Hematopoietic multipotent progenitor cell (in vitro differentiated cells): ENCODE measurements around the gene ZNF469. TPM values are rescaled to one million over a fixed set of nuclear protein-coding genes. Genes with fewer than 3 reads are reported as not detected.

Experiments
- DNase-seq, 3 donors: peaks; one replicate each; pipeline ENCODE4 v3.0.0-alpha.2; 2011 to 2015; ENCODE audit warnings: low read depth in 2 of 3, low spot score in 2 of 3
- total RNA-seq: library from RNA; depleted of rRNA; stranded (reverse); fragments of >200 nt; gene quantifications from one replicate; pipeline ENCODE4 v1.2.3, GENCODE V29; 2012

Gene ZNF469, protein sequence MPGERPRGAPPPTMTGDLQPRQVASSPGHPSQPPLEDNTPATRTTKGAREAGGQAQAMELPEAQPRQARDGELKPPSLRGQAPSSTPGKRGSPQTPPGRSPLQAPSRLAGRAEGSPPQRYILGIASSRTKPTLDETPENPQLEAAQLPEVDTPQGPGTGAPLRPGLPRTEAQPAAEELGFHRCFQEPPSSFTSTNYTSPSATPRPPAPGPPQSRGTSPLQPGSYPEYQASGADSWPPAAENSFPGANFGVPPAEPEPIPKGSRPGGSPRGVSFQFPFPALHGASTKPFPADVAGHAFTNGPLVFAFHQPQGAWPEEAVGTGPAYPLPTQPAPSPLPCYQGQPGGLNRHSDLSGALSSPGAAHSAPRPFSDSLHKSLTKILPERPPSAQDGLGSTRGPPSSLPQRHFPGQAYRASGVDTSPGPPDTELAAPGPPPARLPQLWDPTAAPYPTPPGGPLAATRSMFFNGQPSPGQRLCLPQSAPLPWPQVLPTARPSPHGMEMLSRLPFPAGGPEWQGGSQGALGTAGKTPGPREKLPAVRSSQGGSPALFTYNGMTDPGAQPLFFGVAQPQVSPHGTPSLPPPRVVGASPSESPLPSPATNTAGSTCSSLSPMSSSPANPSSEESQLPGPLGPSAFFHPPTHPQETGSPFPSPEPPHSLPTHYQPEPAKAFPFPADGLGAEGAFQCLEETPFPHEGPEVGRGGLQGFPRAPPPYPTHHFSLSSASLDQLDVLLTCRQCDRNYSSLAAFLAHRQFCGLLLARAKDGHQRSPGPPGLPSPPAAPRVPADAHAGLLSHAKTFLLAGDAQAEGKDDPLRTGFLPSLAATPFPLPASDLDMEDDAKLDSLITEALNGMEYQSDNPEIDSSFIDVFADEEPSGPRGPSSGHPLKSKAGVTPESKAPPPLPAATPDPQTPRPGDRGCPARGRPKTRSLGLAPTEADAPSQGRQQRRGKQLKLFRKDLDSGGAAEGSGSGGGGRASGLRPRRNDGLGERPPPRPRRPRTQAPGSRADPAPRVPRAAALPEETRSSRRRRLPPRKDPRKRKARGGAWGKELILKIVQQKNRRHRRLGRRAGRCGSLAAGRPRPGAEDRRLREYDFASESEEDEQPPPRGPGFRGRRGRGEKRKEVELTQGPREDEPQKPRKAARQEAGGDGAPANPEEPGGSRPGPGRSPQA (N-terminal part only)
- 2.2 TPM for total RNA-seq

DNA sequence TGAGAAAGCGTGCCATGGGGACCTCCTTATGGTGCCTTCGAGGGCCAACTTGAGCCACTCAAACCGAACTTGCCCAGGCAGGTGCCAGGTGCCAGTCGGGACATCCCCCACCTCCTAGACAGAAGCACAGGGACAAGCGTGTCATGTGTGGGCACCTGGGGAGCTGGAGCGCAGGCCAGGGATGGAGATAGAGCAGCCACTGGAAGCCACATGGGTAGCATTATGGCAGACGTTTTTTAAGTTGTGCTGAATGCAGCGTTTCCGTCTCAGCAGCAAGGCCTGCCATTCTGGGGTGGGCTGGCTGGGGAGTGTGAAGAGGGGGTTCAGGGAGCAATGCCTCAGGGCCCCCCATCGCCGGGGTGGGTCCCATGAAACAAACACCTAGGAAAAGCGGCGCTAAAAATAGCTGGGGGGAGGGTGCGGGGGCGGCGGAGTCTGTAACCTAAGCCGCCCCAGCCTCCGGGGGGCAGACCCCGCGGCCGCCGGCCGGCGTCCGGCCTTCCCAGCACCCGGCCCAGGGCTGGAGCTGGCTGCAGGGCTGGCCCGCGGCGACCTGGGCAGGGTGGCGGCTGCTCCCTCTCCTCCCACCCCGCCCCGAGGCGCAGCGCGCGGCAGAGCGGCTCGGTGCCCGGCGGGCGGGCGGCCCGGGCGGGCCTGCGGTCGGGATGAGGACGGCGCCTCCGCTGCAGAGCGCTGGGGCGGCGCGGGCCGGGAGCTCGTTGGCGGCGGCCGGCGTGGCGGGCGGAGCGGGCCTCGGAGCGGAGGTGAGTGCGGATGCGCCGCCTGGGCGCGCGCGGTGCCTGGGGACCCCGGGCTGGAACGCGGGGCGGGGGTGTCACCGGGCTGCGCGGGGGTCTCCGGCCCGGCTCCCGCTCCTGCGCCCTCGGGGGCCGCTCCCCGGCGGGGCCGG, at the start of gene ZNF469:
ZNF469 (plus strand) TSS at position 469 of the 910 bp plus-strand sequence. CDS start 44,512 bp downstream, outside the sequence.
- DNase-seq, result peak in 2 of 3 donors; percentile 20 to 22

DNA sequence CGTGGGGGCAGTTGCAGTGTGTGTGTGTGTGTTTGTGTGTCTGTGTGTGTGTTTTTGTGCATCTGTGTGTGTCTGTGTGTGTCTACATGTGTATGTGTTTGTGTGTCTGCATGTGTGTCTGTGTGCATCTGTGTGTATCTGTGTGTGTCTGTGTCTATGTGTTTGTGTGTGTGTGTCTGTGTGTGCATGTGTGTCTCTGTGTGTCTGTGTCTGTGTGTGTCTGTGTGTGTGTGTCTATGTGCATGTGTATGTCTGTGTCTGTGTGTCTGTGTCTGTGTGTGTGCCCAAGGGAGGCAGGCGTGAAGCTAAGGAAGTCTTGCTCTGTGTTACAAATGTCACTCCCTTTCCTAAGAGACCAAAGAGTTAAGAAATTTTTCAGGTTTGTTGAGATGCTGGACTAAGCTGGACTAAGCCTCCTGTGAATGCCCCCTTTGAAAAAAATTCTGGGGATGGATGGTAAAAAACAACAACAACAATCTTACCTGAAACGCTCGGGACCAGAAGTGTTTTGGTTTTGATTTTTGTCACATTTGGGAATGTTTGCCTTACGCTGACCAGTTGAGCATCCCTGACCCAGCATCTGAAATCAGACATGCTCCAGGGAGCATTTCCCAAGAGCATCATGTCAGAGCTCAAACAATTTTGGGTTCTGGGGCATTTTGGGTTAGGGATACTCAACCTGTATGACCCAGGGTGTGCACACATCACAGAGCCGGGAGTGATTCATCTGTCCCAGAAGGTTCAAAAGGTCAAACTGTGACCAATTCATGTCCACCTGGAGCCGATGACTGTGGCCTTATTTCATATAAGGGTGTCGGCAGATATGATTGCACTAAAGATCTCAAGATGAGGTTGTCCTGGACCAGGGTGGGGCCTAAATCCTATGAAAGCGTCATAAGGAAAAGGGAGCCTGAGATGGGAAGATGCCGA, 48.6 kb upstream of the ZNF469 start:
- DNase-seq, result no peak

DNA sequence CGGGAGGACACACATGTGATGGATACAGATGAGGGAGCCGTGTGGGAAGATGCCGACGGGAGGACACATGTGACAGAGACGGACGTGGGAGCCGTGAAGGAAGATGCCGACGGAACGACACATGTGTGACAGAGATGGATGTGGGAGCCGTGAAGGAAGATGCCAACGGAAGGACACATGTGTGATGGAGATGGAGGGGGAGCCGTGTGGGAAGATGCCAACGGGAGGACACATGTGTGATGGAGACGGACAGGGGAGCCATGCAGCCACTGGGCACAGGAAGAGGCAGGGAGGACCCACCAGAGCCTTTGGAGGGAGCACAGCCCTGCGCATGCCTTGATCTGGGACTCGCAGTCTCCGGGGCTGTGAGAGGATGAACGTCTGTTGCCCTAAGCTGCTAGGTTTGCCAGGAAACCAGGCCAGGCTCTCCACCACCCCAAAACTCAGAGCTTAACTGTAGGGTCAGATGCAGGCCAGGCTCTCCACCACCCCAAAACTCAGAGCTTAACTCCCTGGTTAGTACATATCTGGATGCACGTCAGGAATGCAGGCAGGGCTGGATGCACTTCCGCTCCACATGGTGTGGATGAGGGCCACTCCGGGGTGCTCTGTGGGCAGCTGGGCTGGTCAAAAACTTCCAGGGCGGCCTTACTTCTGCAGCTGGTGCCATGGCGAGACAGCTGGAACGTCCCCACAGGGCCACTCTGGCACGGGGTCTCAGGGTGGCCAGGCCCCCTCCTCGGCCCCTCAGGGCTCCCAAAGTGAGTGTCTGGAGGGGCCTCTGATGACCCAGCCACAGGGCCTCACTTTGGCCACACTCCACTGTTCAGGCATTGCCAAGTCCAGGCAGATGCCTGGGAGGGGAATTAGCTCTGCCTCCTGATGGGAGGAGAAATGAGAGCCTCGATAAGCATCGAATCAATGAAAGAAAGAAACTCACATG, 47.7 kb upstream of the ZNF469 start:
- no peak for DNase-seq

DNA sequence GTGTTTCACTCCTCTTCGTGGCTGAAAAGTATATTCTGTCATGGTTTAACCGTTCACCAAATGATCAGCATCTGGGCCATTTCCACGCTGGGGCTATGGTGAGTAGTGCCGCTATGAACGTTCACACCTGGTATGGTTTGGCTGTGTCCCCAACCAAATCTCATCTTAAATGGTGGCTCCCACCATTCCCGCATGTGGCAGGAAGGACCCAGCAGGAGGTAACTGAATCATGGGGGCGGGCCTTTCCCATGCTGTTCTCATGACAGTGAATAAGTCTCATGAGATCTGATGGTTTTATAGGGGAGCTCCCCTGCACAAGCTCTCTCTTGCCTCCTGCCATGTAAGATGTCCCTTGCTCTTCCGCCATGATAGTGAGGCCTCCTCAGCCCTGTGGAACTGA, 45.7 kb upstream of the ZNF469 start:
- no peak for DNase-seq

DNA sequence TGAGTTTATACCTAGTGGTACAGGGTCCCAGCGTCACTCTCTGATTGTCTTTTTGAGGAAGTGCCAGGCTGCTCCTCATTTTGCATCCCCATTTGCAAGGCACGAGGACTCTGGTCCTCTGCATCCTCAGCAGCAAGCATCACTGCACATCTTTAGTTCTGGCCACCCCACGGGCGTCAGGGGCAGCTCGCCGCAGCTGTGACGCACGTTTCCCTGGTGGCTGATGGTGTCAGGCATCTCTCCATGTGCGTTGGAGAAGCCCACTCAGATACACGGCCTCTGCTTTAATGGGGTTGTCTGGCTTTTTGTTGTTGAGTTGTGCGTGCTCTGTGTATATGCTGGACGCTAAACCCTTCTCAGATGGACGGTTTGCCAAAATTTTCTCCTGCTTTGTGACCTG, 45.2 kb upstream of the ZNF469 start:
- DNase-seq, result no peak

DNA sequence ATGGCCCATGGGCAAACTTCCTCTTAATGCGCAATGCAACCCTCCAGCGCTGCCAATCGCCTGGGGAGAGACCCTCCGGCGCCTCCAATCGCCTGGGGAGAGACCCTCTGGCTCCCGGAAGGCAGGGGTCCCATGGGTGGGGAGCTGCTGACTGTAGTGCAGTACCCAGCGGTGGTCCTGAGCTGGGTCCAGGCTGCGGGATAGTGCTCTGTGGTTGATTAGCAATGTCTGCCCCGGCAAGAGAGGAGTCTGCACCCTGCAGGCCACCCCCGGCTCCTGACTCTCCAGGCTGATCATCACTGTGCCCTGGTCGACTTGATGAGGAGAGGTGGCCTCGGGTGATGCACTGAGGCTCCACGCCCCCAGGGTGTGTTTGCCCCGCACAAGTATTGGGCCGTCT, 44.6 kb upstream of the ZNF469 start:
- no peak for DNase-seq

DNA sequence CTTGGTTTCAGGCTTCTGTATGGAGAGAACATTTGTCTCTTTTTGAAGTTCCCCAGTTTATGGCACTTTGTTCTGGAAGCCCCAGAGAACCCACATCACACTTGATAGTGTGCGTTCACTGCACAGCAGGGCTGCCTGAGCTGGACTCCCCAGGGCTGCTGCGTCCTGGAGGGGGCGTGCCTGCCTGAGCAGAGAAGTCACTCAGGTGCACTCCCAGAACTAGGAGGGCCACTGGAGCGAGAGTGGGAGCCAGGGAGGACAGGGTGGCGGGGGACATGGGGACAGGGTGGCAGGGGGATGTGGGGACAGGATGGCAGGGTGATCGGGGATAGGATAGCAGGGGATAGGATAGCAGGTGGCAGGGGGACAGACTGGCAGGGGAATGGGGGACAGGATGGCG, 43.9 kb upstream of the ZNF469 start:
- no peak for DNase-seq

DNA sequence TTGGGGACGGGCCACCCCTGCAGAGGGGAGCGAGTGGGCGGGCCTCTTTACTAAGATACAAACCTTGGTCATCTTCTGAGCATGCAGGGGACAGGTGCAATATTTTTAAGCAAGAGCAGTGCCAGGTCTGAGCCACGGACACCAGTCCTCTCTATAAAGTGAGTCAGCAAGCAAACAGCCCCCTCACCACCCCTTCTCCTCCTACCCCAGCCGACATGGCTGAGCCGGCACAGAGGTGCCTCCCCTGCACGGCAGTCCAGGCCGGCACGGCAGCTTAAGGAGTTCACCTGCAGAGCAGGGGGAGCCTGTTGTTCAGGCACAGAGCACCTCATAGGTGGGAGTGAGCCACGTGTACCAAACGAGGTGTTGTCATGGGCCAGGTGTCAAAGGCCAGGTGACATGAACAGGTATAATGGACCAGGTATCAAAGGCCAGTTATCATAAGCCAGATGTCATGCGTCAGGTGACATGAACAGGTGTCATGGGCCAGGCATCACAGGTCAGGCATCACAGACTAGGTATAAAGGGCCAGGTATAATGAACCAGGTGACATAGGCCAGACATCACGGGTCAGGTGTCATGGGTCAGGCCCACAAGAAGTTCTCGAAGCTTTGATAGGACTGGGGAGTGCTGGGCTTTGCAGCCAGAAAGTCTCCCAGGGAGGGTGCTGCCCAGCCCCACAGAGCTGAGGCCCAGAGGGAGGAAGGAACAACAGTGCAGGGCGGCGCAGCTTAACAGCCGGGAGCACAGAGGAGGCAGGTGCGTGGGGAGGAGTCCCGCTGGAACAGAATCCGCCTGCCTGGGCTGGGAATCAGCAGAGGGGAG, 42.6 kb upstream of the ZNF469 start:
- DNase-seq, result no peak

DNA sequence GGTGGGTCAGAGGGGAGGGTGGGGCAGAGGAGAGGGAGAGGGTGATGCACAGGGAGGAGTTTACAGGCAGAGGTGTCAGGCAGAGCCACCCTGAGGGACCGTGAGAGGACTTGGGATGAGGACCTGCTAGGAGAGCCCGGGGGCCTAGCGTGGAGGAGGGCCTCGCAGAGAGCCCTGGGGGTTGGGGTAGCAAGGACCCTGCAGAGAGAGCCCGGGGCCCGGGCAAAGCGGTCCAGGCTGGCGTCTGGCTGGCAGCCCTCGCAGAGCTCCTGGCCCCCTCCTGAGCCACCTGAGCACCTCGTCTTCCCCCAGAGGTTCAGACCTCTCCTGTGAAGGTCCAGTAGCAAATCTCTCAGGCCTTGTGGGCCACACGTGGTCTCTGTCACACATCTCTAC, 42.0 kb upstream of the ZNF469 start:
- DNase-seq, result no peak

DNA sequence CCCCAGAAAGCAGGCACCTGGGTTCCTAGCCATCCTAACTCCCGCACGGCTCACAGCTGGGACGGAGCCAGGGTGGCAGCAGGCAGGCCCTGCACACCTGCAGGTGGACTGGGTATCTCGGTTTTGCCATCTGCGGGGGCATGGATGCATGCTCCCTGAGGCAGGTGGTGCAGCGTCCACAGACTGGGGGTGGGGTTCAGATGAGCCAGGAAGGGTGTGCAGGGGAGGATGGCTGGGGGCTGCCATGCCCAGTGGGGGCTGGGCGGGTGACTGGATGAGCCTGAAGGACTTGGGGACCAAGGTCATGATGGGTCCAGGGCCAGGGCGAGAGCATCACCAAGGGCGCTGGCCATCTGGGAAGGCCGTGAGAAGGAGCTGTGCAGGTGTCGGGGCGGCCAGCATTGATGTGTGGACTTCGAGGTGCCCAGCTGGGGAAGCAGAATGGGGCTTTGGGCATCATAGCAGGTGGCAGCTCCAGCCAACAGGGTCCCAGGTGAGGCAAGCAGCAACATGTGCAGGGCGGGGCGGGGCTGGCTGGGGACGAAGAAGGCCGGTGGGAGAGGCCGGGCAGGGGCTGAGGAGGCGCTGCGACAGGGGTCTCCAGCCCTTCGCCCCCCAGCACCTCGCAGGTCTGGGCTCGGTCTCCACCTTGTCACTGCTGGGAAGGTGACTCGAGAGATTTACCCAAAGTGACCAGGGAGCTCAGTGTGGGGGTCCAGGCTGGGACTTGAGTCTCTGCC, 41.0 kb upstream of the ZNF469 start:
- DNase-seq, result no peak

DNA sequence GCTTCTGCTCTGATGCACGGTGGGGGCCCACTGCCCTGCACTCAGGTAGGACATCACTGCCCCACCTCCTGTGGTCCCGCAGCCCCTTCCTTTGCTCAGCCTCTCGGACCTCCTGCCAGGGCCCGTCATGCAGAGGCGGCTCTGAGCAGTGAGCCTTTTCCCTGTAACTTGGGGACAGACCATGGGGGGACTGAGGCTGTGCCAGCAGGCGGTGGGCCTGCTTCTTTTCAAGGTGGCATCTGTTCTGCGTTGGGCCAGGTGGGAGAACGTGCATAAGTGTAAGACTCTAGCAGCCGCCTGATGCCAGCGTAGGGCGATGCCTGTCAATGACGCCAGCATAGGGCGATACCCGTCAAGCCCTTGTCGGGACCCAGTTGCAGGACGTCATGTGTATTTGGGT, 40.3 kb upstream of the ZNF469 start:
- no peak for DNase-seq

DNA sequence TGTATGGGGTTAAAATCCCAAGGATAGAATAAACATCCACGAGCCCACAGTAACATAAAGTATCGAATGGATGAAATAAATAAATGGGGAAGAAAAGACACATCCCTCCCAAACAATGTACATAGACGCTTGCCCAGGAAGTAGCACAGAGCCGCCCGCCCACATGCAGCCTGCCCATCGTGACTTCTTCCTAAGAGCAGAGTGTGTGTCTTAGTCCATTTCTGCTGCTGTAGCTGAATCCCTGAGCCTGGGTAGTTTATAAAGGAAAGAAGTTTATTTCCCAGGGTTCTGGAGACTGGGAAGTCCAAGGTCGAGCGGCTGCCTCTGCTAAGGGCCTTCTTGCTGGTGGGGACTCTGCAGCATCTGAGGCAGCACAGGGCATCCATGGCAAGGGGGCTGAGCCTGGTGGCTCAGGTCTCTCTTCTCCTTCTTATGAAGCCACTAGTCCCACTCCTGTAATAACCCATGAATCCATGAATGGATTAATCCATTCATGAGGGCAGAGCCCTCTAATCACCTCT, 39.4 kb upstream of the ZNF469 start:
- DNase-seq, result no peak

DNA sequence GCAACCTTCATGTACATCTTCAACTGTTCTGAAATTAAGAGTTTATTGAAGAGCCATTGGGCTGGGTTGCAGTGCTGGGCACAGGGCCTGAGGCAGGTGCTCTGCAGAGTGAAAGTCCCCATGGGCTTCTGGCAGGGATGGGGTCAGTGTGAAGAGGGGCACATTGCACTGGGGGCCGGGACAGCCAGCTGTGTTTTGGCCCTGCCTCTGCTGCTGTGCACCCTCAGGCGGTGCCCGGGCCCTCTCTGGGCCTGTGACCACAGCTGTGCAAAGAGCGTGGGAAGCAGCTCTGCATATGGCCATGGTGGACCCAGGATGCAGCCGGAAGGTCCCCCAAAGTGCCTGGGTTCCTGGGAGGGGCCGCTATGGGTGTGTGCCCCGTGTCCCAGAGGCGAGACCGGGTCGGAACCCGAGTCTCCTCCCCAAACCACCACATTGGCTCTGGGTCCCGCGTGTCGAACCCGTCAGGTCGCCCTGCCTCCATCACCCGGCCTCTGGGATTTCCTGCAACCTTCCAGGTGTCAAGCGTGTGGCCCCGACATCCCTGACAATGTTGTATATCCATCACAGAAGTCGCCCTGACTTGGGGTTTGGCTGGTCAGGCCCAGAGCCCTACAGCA, 38.2 kb upstream of the ZNF469 start:
- no peak for DNase-seq

DNA sequence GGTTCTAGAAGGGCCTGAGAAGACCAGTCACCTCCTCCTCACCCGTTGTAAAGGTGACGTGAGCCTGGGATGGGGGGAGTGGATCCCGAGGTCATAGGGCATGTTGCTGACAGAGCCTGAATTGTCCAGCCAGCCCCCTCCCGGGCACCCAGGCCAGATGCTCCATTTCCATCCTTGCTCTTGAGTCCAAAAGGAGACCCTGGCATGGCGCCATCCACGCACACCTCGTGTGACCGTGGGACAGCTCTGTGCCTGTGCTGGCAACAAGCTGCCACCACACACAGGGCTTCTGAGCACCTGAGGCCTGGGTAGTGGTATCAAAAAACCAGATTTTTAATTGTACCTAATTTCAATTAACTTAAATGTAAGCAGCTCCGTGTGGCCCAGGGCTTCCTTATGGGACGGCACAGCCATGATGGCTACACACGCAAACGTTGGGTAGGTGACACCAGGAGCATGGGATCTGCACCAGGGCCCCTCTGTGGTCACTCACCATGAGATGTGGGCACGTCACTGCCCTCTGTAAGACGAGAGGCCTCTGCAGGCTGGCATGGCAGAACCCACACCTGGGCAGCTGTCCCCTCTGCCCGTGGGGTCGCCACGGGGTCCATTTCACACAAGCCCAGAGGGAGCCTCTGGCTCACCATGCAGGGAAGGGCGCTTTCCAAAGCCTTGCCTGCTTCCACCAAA, 37.6 kb upstream of the ZNF469 start:
- DNase-seq, result no peak
